Left cardiac atrium (tissue), 4 donors: ENCODE data around the gene PELI3. TPM values are rescaled to one million over a fixed set of nuclear protein-coding genes. Genes with fewer than 3 reads are reported as not detected.
A peak's percentile ranks its signal among the peaks of the same experiment; 100 is the strongest.

Experiments used
- ATAC-seq, 2 donors: fragments of 200-7000 bp; cut with Tn5 transposase; one replicate each; pipeline ENCODE4 v1.9.1; 2020; ENCODE audit warnings: mild to moderate bottlenecking in 2 of 2, moderate library complexity in 2 of 2
- DNase-seq: peaks from one replicate; pipeline ENCODE4 v3.0.0-alpha.2; 2020
- intact Hi-C, 2 donors: fragments of 100-400 bp; cut with DNase I; formaldehyde crosslinking; loops; one replicate each; pipeline versions ENCODE4 v1.14.1 to v1.15.1; 2022 to 2023
- total RNA-seq, 2 donors: library from RNA; stranded (reverse); fragmentation: NEBNext Ultra II Directional; extraction: Animal tissue kit (Norgen Biotek cat#: 25700); gene quantifications; one replicate each; pipeline ENCODE4 v1.2.1, GENCODE V29; 2021
- donor health status: DM: no; HTN: yes; CAD: no.
- donor health status: DM: no; HTN: yes; CAD: no; lungs with severe emphysema.
- donor health status: DM: yes; HTN: yes; CAD: no.
- donor health status: Dilated cardiomyopathy.

PELI3 gene
- total RNA-seq, 2 donors from 2014 or later: 9.1 to 11.0 TPM

DNA sequence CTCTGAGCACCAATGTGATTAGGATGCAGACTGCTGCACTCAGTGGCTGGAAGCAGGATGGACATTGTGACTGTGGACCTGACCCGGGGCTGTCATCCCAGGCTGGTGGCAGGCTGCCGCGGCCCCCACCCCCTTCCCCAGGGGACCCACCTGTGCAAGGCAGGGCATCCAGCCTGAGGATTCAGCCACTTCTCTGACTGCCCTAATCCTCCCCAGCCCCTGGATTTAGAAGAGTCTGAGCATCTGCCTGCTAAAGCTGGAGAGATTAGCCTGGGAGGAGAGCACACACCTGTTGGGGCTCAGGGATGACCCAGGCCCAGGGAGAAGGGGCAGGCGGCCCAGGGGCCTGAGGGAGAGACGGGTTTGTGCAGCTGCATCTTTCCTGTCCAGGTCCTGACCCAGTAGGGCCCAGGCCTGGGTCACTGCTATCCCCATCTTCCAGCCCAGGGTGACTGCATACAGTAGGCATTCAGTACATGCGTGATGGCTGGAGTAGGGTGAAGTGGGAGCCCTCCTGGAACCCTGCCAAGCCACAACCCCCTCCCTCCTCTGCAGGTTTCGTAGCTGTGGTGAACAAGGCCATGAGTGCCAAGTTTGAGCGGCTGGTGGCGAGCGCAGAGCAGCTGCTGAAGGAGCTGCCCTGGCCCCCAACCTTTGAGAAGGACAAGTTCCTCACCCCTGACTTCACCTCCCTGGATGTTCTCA lies 25.6 kb downstream of the PELI3 start:
- intact Hi-C loops: no loop called here
- no peak for ATAC-seq
- no peak for DNase-seq

DNA sequence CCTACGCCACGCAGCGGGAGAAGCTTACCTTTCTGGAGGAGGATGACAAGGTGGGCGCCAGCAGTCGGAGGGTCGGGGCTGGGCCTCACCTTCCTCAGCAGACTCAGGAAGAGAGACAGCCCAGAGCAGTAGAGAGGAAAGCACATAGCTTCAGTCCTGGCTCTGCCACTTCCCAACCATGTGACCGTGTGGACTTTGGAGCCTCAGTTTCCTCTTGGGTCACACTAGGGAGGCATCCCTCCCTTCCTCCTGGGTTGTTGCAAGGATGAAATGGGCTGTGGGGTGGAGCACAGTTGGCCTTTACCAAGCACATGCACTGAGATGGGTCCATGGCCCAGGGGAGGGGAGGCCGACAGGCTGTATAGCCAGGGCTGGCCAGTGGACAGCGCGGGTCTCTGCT lies 26.4 kb downstream of the PELI3 start:
- DNase-seq (no peak), ATAC-seq (peak in 1 of 2 donors; percentile 27)
- intact Hi-C loops: no loop called here

DNA sequence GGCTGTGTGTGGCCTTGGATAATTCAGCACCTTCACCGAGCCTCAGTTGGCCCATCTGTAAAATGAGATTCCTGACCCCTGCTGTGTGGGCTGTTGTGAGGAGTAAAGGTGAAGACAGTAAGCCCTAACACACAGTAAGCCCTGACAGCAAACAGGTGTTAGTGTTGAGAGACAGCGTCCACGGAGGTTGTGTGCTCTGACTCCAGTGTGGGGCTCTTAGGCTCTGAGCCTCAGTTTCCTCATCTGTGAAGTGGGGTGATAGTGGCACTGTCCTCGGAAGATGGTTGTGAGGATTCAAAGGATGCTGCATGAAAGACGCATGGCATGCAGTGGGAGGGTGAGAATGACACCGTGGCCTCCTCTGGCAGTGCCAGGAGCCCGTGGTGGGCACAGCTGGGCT lies 27.8 kb downstream of the PELI3 start:
- intact Hi-C loops: no loop called here
- DNase-seq (no peak), ATAC-seq (no peak)

- intact Hi-C loops: no loop called here
- ATAC-seq (no peak), DNase-seq (no peak)
Observed at GRCh38 chr11:66494935-66495334, 28.2 kb downstream of the PELI3 start.

- DNase-seq (no peak), ATAC-seq (no peak)
- intact Hi-C loops: no loop called here
Observed at GRCh38 chr11:66495401-66495854, 28.7 kb downstream of the PELI3 start.

DNA sequence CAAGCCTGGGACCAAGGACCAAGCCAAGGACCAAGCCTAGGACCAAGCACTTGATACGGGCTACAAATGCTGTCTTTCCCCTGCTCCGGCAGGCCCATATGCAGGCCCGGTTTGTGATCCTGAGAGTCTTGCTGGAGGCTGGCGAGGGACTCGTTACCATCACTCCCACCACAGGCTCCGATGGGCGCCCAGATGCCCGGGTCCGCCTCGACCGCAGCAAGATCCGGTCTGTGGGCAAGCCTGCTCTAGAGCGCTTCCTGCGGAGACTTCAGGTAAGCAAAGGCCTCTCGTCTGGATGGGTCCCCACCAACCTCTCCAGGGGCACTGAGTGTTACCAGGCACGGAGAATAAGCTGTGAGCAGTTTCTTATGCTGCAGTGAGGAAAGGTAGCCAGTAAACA lies 30.5 kb downstream of the PELI3 start:
- intact Hi-C loops: no loop called here
- ATAC-seq (no peak), DNase-seq (no peak)

DNA sequence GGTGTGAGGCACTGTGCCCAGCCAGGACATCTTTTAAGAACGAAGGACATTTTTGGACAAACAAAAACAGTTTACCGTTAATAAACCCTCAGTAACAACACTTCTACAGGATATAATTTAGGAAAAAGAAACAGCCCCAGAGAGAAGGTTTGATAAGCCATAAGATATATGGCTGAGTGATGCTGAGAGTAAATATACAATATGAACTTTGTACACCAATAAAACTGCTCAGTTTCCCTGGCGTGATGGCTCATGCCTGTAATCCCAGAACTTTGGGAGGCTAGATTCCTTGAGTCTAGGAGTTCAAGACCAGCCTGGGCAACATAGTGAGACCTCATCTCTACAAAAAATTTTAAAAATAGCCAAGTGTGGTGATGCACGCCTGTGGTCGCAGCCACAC lies 31.8 kb downstream of the PELI3 start:
- no peak for DNase-seq
- no peak for ATAC-seq
- intact Hi-C loops: no loop called here

- intact Hi-C loops: no loop called here
- ATAC-seq (no peak), DNase-seq (no peak)
Observed at GRCh38 chr11:66505276-66505816, 38.6 kb downstream of the PELI3 start.

DNA sequence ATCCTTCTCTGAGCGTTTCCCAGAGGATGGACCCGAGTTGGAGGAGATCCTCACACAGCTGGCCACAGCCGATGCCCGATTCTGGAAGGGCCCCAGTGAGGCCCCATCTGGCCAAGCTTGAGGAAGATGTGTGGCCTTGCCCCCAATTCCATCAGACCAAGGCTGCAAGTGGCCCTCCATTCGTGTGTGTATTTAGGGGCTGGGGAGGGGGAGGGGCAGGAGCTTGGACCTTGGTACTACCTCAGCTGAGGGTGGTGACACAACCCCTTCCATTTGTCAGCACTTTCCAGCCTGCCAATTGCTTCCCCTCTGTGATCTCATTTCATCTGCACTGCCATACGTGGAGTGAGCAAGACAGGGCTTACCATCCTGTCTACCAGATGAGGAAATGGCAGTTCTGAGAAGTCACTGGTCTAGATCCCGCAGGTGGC lies 42.4 kb downstream of the PELI3 start:
- DNase-seq: no peak
- no peak for ATAC-seq
- intact Hi-C loops: no loop called here

DNA sequence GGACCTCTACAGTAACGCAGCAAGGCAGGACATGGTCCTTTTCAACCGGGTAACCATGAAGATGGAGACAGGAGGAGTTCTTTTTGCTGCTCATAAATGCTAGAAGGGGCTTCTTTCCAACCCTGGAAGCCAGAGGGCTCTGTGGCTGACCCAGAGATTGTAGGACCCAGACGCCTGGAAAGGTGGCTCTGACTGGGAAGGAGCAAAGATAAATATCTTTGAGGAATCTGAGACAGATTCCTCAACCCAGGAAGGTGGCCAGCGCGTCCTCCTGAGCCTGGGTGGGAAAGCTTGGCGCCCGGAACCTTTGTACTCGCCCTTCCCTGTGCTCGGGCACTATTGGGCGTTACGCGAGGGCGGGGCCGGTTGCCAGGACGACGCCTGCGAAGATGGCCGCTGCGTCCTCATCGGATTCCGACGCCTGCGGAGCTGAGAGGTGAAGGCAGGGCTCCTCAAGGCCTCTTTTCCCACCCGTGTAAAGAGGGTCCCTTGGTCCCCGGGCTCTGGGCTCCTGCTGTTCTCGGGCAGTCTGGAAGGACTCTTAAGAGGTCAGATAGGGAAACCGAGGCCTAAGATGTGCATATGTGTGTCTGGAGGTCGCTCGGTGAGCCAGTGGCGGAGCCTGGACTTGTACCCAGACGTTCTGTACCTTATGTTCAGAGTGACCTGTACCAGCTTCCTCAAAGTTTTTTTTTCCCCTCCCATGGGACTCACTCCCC lies 43.7 kb downstream of the PELI3 start, which contains the start of gene BBS1:
BBS1 (plus strand) TSS at position 365 of the 719 bp plus-strand sequence; CDS start at position 390, 25 bp downstream.
- intact Hi-C loops: no loop called here
- ATAC-seq (peak; percentile 97 to 98), DNase-seq (peak; percentile 91)

DNA sequence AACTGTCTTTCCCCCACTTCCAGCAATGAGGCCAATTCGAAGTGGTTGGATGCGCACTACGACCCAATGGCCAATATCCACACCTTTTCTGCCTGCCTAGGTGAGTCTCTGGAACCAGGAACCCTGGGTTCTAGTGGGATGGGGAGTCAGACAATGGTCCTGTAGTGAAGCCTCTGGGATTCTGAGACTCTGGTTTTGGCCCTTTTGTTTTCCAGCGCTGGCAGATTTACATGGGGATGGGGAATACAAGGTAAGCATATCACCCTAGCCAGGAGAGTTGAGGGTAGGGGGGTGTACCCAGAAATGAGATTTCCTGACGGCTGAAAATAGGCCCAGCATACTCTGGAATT lies 44.3 kb downstream of the PELI3 start:
- intact Hi-C loops: no loop called here
- no peak for ATAC-seq
- no peak for DNase-seq

DNA sequence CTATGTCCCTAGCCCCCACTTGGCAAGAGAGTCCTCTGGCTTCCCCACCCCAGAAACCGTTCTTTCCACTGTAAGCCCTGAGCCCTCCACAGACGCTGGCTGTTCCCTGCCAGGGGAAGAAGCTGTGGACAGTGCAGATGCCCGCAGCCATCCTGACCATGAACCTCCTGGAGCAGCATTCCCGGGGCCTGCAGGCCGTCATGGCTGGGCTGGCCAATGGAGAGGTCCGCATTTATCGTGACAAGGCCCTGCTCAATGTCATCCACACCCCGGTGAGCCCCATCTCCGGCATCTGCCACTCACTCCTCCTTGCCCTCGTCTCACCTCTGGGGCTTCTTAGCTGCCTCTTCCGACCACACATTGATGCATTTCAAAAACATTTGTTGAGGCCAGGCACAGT lies 56.9 kb downstream of the PELI3 start:
- intact Hi-C loops: no loop called here
- ATAC-seq (peak; percentile 93), DNase-seq (peak; percentile 67)

DNA sequence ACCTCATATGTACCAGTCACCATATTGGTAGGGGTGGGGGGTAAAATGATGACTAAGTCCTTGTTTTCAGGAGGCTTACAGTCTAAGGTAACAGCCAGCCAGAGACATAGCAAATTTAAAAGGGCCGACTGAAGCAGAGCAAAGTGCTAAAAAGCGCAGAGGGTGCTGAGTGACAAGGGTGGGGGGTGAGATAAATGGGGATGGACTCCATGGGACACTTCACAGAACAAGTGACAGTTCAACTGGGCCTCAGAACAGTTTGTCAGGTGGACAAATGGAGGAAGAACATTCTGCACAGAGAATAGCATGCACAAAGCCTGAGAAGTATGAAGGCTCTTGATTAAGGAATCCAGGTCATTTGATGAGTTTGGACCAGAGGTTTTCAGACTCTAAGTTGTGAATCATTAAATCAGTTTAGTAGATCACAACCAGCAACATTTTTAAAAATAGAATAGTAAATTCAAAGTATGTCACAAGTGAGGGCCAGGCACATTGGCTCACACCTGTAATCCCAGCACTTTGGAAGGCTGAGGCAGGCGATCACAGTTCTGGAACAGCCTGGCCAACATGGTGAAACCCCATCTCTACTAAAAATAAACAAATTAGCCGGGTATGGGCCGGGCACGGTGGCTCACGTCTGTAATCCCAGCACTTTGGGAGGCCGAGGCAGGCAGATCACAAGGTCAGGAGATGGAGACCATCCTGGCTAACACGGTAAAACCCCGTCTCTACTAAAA lies 57.8 kb downstream of the PELI3 start:
- intact Hi-C loops: no loop called here
- no peak for DNase-seq
- peak; percentile 38 to 65 for ATAC-seq

Other genes with a start within 250 kb of the PELI3 start
- 10 to 100 TPM; 25.8 to 32.1 TPM for gene KLC2, start 209.2 kb upstream of the PELI3 start, total RNA-seq
- gene RAB1B, start 198.3 kb upstream of the PELI3 start, total RNA-seq: 100 to 1,000 TPM; 114 to 115 TPM
- gene CNIH2, start 188.7 kb upstream of the PELI3 start, total RNA-seq: not detected
- 10 to 100 TPM; 53.2 to 81.1 TPM for gene YIF1A, start 177.8 kb upstream of the PELI3 start, total RNA-seq
- gene TMEM151A, start 175.0 kb upstream of the PELI3 start, total RNA-seq: 1 to 10 TPM in 1 of 2 donors, under 1 TPM in 1; 0.86 to 1.1 TPM
- gene CD248, start 149.9 kb upstream of the PELI3 start, total RNA-seq: 10 to 100 TPM; 43.8 to 54.3 TPM
- gene RIN1, start 130.5 kb upstream of the PELI3 start, total RNA-seq: 1 to 10 TPM; 2.2 to 4.6 TPM
- gene BRMS1, start 121.8 kb upstream of the PELI3 start, total RNA-seq: 10 to 100 TPM; 14.9 to 19.3 TPM
- gene B4GAT1, start 119.3 kb upstream of the PELI3 start, total RNA-seq: 10 to 100 TPM; 37.9 to 41.1 TPM
- 10 to 100 TPM; 15.1 to 16.6 TPM for gene SLC29A2, start 95.1 kb upstream of the PELI3 start, total RNA-seq
- under 1 TPM; 0.18 to 0.68 TPM for gene NPAS4, start 45.9 kb upstream of the PELI3 start, total RNA-seq
- 10 to 100 TPM; 43.1 to 47.0 TPM for gene MRPL11, start 28.1 kb upstream of the PELI3 start, total RNA-seq
- gene DPP3, start 13.5 kb downstream of the PELI3 start, total RNA-seq: 10 to 100 TPM; 18.5 TPM
- 10 to 100 TPM; 18.7 to 18.9 TPM for gene BBS1, start 43.7 kb downstream of the PELI3 start, total RNA-seq
- 1 to 10 TPM; 7.9 to 8.2 TPM for gene ZDHHC24, start 79.1 kb downstream of the PELI3 start, total RNA-seq
- under 1 TPM; 0.10 to 0.15 TPM for gene ACTN3, start 80.0 kb downstream of the PELI3 start, total RNA-seq
- gene CTSF, start 101.7 kb downstream of the PELI3 start, total RNA-seq: 10 to 100 TPM; 51.0 to 71.9 TPM
- under 1 TPM; 0.18 to 0.39 TPM for gene CCDC87, start 126.2 kb downstream of the PELI3 start, total RNA-seq
- 10 to 100 TPM; 28.3 to 28.6 TPM for gene CCS, start 126.3 kb downstream of the PELI3 start, total RNA-seq
- gene RBM14, start 149.7 kb downstream of the PELI3 start, total RNA-seq: 10 to 100 TPM; 31.2 to 35.2 TPM
- 10 to 100 TPM; 63.6 to 76.7 TPM for gene RBM4, start 171.8 kb downstream of the PELI3 start, total RNA-seq
- 10 to 100 TPM in 1 of 2 donors, 1 to 10 TPM in 1; 8.0 to 13.8 TPM for gene RBM4B, start 211.0 kb downstream of the PELI3 start, total RNA-seq